ENCODE measurements around the gene ABHD12.
"Not testable (repeated sequence)": the region's sequence is repeated elsewhere in the genome, so short reads cannot be mapped to it uniquely, and the experiment has no call there.

The ABHD12 gene

DNA sequence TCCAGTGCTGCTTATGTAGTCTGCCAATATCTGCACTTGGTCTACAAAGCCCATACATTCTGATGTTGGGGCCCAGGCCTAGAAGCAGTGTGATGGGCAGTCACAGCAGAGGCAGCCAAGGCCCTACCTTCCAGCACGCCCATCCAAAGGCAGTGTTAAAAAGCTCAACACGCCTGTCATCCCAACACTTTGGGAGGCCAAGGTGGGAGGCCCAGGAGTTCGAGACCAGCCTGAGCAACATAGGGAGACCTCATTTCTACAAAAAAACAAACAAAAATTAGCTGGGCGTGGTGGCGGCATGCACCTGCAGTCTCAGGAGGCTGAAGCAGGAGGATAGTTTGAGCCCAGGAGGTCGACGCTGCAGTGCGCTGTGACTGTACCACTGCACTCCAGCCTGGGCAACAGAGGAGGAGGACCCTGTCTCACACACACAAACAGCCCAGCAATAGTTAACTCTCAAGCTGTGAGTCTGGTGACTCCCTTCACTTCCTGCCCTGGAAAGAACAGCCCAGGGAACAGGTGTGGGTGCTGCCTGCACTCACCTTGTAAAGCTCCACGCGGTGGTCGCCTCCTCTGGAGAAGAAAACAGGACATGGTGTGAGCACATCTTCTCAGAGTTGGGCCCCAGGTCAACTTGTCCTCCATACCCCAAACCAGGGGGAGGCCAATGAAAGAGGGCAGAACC, 74.0 kb downstream of the ABHD12 start:
- DNase-seq (ENCODE audit: insufficient read length, low spot score) (no peak), FAIRE-seq (no peak)
- no peak for TF ChIP-seq POLR2A (IDR thresholded peaks at IDR 0.05; ENCODE audit: low read depth, low read length)

- 0 out of 2 replicates have a peak, but pooled peaks have one; percentile 23 for TF ChIP-seq POLR2A (IDR thresholded peaks at IDR 0.05; ENCODE audit: low read depth, low read length)
- FAIRE-seq (no peak), DNase-seq (ENCODE audit: insufficient read length, low spot score) (peak; percentile 86)
Measured at GRCh38 chr20:25315418-25316210, 75.0 kb downstream of the ABHD12 start.

- TF ChIP-seq POLR2A (IDR thresholded peaks at IDR 0.05; ENCODE audit: low read depth, low read length), result no peak
- DNase-seq (ENCODE audit: insufficient read length, low spot score) (no peak), FAIRE-seq (no peak)
Measured at GRCh38 chr20:25314497-25315417, 75.9 kb downstream of the ABHD12 start.

DNA sequence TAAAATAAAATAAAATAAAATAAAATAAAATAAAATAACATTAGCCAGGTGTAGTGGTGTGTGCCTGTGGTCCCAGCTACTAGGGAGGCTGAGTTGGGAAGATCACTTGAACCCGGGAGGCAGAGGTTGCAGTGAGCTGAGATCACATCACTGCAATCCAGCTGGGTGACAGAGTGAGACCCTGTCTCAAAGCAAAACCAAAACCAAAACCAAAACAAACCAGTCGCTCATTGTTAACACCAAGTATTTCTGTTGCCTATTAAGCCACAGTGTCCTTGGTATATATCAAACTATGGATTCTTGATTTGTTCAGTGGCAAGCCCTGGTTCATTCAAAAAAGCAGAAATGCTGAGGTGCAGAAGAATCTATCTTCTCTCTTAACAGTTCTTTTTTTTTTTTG, 77.0 kb downstream of the ABHD12 start:
- DNase-seq (ENCODE audit: insufficient read length, low spot score) (no peak), FAIRE-seq (no peak)
- no peak for TF ChIP-seq POLR2A (IDR thresholded peaks at IDR 0.05; ENCODE audit: low read depth, low read length)

GRCh38 chr20:25312716-25313115, 77.9 kb downstream of the ABHD12 start:
- FAIRE-seq; DNase-seq (ENCODE audit: insufficient read length, low spot score): not testable (repeated sequence)

- FAIRE-seq (no peak), DNase-seq (ENCODE audit: insufficient read length, low spot score) (peak; percentile 43)
- no peak for TF ChIP-seq POLR2A (IDR thresholded peaks at IDR 0.05; ENCODE audit: low read depth, low read length)
Measured at GRCh38 chr20:25310921-25311728, 79.5 kb downstream of the ABHD12 start.

DNA sequence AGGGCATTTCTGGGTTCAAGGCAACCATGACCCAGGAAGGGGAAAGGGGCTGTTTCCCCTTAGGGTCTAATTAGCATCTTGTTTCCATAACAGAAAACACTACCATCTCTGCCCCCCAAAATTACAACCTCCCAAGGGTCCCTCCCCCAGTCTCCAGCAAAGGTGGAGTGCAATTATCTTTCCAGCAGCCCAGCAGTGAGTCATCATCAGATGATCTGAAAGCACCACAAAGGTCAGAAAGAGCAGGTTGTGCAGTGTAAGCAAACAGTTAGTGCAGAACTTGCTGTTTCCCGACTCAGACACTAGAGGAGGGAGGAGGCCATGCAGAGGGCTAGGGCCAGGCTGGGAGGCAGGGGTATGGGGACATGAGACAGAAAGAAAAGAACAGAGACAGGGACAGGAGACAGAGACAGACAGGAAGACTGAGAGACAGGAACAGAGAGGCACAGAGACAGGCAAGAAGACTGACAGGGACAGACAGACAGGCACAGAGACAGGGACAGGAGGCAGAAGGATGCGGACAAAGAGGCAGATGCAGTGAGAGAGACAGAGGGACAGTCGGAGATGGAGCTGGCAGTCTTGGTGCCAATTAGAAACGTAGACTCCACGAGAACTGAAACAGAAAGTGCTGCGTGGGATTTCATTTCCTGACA, 80.2 kb downstream of the ABHD12 start:
- no peak for TF ChIP-seq POLR2A (IDR thresholded peaks at IDR 0.05; ENCODE audit: low read depth, low read length)
- FAIRE-seq (no peak), DNase-seq (ENCODE audit: insufficient read length, low spot score) (peak; percentile 77)

DNA sequence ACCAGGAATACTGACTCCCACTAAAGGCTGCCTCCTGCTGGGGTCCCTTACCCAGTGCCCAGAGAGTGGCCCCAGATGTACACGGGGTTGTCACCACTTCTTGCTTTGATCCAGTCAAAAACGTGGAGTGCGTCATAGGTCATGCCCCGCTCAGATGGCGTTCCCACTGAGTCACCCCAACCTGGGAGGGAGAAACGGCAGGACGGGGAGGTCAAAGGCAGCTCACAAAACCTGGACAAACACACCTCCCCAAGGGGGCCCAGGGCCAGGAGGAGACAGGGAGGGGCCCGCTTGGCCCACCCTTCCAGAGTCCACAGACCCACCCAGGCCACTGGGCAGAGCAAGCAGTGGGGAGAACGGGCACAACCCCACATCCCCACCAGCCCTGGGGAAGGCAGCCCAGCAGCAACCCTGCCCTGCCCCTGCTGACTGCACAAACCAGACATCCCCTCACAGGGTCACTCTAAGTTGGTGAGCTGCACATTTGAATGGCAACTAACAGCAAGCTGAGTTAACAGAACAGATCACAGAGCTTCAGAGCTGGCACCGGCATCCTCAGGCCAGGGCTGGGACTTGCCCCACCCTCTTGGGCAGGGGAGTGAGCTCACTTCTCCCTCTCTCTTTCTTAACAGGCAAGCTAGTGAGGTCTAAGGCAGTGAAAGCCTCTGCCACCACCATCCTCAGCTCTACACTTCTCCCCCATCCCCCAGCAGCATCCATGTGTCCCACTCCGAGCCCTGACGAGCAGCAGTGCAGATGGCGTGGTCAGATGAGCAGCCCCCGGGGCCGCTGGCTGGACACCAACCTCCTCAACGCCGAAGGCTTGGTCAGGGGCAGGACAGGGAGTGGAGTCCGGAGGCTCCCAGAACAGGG, 81.0 kb downstream of the ABHD12 start:
- peak; percentile 19; the same call in 1 of the 2 replicates for TF ChIP-seq POLR2A (IDR thresholded peaks at IDR 0.05; ENCODE audit: low read depth, low read length)
- no peak for FAIRE-seq
- peak; percentile 67 for DNase-seq (ENCODE audit: insufficient read length, low spot score)

- FAIRE-seq (no peak), DNase-seq (ENCODE audit: insufficient read length, low spot score) (peak; percentile 76)
- no peak for TF ChIP-seq POLR2A (IDR thresholded peaks at IDR 0.05; ENCODE audit: low read depth, low read length)
Measured at GRCh38 chr20:25308671-25309394, 81.8 kb downstream of the ABHD12 start.

DNA sequence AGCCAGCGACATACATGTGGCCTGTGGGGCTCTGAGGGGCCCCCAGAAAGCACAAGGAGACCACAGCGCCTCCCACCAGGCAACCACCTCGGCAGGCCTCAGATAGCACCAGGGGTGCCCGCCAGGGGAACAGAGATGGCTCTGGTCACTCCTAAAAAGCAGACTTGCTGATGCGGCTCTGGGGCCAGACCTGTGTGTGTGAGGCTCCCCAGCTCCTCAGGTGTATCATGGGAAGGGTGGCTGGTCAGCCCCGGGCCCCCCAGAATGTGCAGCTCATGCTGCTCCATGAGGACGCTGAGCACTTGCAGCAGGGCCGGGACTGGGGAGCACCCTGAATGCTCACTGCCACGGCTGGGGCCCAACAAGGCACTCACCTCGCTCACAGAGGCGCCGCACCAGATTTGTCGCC, 82.5 kb downstream of the ABHD12 start:
- no peak for FAIRE-seq
- TF ChIP-seq POLR2A (IDR thresholded peaks at IDR 0.05; ENCODE audit: low read depth, low read length), result no peak

More for the DNA sequence above, 82.5 kb downstream of the ABHD12 start:
- no peak for DNase-seq (ENCODE audit: insufficient read length, low spot score)

Measured in H54 (cell line).